Heart right ventricle (tissue), 16 donors: ENCODE results near the gene PUSL1. TPM values are rescaled to one million over a fixed set of nuclear protein-coding genes. Genes with fewer than 3 reads are reported as not detected.
A peak's percentile ranks its signal among the peaks of the same experiment; 100 is the strongest.

ENCODE experiments used
- ATAC-seq, 8 donors: fragments of 200-7000 bp; cut with Tn5 transposase; one replicate each; pipeline ENCODE4 v1.9.1; 2020; ENCODE audit warnings: mild to moderate bottlenecking in 8 of 8, moderate library complexity in 8 of 8, moderate number of reproducible peaks in 1 of 8
- DNase-seq, 2 donors: peaks; one replicate each; pipeline ENCODE4 v3.0.0-alpha.2; 2020
- H3K27ac ChIP-seq, 10 donors: fragments of 200-600 bp; sonication (generic) in 2 of 10; one replicate each; pipeline versions ENCODE4 v1.5.0 to v1.8.0; 2020 to 2022; ENCODE audit warnings: mild to moderate bottlenecking in 3 of 10
- H3K27me3 ChIP-seq, 7 donors: fragments of 200-600 bp; one replicate each; pipeline ENCODE4 v1.8.0; 2021 to 2022; ENCODE audit warnings: mild to moderate bottlenecking in 2 of 7
- H3K36me3 ChIP-seq, 9 donors: fragments of 200-600 bp; sonication (generic) in 1 of 9; one replicate each; pipeline versions ENCODE4 v1.5.0 to v1.8.0; 2020 to 2022; ENCODE audit warnings: mild to moderate bottlenecking in 2 of 9
- H3K4me1 ChIP-seq, 9 donors: fragments of 200-600 bp; sonication (generic) in 1 of 9; one replicate each; pipeline versions ENCODE4 v1.5.0 to v1.8.0; 2020 to 2022; ENCODE audit warnings: mild to moderate bottlenecking in 4 of 9
- H3K4me3 ChIP-seq, 10 donors: fragments of 200-600 bp; sonication (generic) in 2 of 10; one replicate each; pipeline versions ENCODE4 v1.5.0 to v1.8.0; 2020 to 2022; ENCODE audit warnings: mild to moderate bottlenecking in 7 of 10, moderate library complexity in 2 of 10
- H3K9me3 ChIP-seq, 11 donors: fragments of 200-600 bp in 10 of 11; sonication (generic) in 2 of 11; one replicate each; pipeline versions ENCODE4 v1.5.0 to v1.8.0; 2013 to 2022; ENCODE audit warnings: mild to moderate bottlenecking in 2 of 11, control low read depth in 1 of 11, moderate library complexity in 1 of 11
- WGBS, 2 donors: extraction: QIAGEN DNeasy Blood & Tissue Kit; methylation state at CpG; one replicate each; pipeline ENCODE4 v1.1.7; 2013; ENCODE audit warnings: inconsistent platforms in 1 of 2; 5-methylcytosine and 5-hydroxymethylcytosine counted together
- intact Hi-C, 10 donors: fragments of 100-400 bp; cut with DNase I; formaldehyde crosslinking; loops; one replicate each; pipeline versions ENCODE4 v1.11.1 to v1.14.2; 2022
- long read RNA-seq, 3 donors: library from polyadenylated mRNA; unstranded; transcript quantifications; one replicate each; pipeline ENCODE4 v2.0.0, GENCODE V29; 2020 to 2021
- polyA plus RNA-seq, 2 donors: library from polyadenylated mRNA; stranded (reverse); fragments of 200-250 nt; gene quantifications; one replicate each; pipeline ENCODE4 v1.2.3, GENCODE V29; 2013
- total RNA-seq, 10 donors: library from RNA; stranded (reverse); fragmentation: NEBNext Ultra II Directional in 3 of 10; extraction: Animal tissue kit (Norgen Biotek cat#: 25700) in 3 of 10; gene quantifications; one replicate each; pipeline versions ENCODE4 v1.2.1 to v1.2.4, GENCODE V29; 2021 to 2023
- TF ChIP-seq, protein P1 (sequence below), 9 donors: fragments of 200-600 bp; sonication (generic) in 2 of 9; IDR thresholded peaks; one replicate each; pipeline versions ENCODE4 v1.5.0 to v1.8.0; 2021 to 2022; ENCODE audit warnings: antibody characterized with exemption in 9 of 9, mild to moderate bottlenecking in 5 of 9, moderate library complexity in 1 of 9
- donor health status: Arrhythmogenic right ventricular cardiomyopathy.
- donor health status: ischemic (EF 13 %, LVEDD 7.1; RV severe dilation, severe dysfunction).
- donor health status: healthy with polysubstance abuse.
- donor health status: DM: no; HTN: yes; CAD: no.
- donor health status: DM: no; HTN: no; CAD: no.
- donor health status: ischemic (EF 25% LVEDD 6.9; RV normal size, moderate dysfunction).
- donor health status: ischemic (EF 25% LVEDD 5.7; RV mildly dilated, moderate dysfunction).
- donor health status: healthy.
- donor health status: DM: yes; HTN: yes; CAD: no.
- donor health status: Ischemic cardiomyopathy.
- donor health status: ischemic (EF 35%, LVEDD 5.7; RV mildly dilated, moderate dysfunction).
- donor health status: nonischemic (EF 11% LVEDD 7.7; RV severe dilation, severe dysfunction).
- donor health status: DM: yes; HTN: yes; CAD: no.
- donor health status: PGD.
- donor health status: ischemic (EF 29% LVEDD 5.4; RV normal size, mild dysfunction).
- donor health status: nonischemic (EF 23%, LVEDD 6.1; RV moderate dilation, normal function).

PUSL1 gene, protein sequence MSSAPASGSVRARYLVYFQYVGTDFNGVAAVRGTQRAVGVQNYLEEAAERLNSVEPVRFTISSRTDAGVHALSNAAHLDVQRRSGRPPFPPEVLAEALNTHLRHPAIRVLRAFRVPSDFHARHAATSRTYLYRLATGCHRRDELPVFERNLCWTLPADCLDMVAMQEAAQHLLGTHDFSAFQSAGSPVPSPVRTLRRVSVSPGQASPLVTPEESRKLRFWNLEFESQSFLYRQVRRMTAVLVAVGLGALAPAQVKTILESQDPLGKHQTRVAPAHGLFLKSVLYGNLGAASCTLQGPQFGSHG
- total RNA-seq, result 10 to 100 TPM in 3 of 10 donors, 1 to 10 TPM in 7; 5.6 to 11.9 (median 8.2) TPM
- 10 to 100 TPM; 16.0 to 17.8 TPM for polyA plus RNA-seq
- long read RNA-seq, donor 1, transcript PUSL1-201 (8 exons, 1,287 nt), result major isoform, 9 of 18 reads
- long read RNA-seq, donor 1, partial matches to known transcripts, result 4 of 18 reads
- long read RNA-seq, donor 1, other reads (novel, unspliced or antisense), result 5 of 18 reads
- long read RNA-seq, donor 2, partial matches to known transcripts, result 7 of 15 reads
- long read RNA-seq, donor 2, other reads (novel, unspliced or antisense), result 5 of 15 reads
- long read RNA-seq, donor 3, transcript PUSL1-201 (8 exons, 1,287 nt), result major isoform, 7 of 14 reads
- long read RNA-seq, donor 3, partial matches to known transcripts, result 4 of 14 reads
- long read RNA-seq, donor 3, other reads (novel, unspliced or antisense), result 3 of 14 reads

DNA sequence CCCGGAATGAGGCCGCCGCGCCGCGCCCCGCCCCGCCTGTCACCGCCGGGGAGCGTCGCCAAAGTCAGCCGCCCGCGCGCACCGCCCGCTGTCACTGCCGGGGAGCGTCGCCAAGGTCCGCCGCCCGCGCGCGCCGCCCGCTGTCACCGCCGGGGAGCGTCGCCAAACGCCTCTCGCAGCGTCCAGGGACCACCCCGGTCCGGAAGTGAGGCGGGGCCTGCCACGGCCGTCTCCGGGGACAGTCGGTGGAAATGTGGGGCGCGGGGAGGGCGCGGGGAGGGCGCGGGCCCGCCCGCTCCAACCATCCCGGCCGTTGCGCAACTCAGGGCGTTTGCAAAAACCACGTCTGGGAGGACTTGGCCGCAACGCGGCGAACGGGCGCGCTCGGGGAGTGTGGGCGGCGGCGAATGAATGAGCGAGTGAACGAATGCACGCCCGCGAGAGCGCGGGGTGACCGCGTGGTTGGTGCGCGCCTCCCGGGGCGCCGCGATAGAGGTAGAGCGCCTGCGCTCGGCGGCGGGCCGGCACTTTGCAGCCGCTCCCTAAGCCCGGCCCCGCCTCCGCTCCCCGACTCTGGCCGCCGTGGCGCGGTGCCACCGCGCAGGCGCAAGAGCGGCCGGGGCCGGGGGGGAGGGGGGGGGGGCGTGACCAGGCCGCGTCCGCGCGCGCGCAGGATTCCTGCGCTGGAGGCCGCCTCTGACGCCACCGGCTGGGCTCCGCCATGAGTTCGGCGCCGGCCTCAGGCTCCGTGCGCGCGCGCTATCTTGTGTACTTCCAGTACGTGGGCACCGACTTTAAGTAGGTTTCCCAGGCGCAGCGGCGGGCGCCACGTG, at the start of gene PUSL1, which contains the start of gene ACAP3:
TSS of gene PUSL1 (plus strand) at position 675 of the 833 bp plus-strand sequence. CDS start at position 722, 47 bp downstream.
TSS of gene ACAP3 (minus strand) at position 8 of the 833 bp plus-strand sequence. CDS start 115 bp downstream, outside the sequence.
- no peaks in the 10 kb centered on the region for H3K9me3 ChIP-seq
- ATAC-seq (peak; percentile 65 to 83 (median 76)), DNase-seq (peak; percentile 86 to 89)
- H3K4me3 ChIP-seq, result peak within 1 kb of the TSS; percentile 75 to 99 (median 88)
- peaks cover 27 to 54% (median 50%) of the 10 kb centered on the region in 9 donors for H3K4me1 ChIP-seq
- H3K27me3 ChIP-seq, result no peaks in the 10 kb centered on the region
- H3K27ac ChIP-seq, result peak within 1 kb of the TSS; percentile 93 to 100 (median 98)
- WGBS, 2 donors, result 0% methylated on average over 105 to 121 of the region's 131 CpGs
- intact Hi-C loops, result loop anchor here in 2 of 10 donors (5.0 kb wide), 1 partner anchor 39 kb away; the partner anchor contains the start of gene DVL1 (in 2 of the 2)
- TF ChIP-seq, protein P1, sequence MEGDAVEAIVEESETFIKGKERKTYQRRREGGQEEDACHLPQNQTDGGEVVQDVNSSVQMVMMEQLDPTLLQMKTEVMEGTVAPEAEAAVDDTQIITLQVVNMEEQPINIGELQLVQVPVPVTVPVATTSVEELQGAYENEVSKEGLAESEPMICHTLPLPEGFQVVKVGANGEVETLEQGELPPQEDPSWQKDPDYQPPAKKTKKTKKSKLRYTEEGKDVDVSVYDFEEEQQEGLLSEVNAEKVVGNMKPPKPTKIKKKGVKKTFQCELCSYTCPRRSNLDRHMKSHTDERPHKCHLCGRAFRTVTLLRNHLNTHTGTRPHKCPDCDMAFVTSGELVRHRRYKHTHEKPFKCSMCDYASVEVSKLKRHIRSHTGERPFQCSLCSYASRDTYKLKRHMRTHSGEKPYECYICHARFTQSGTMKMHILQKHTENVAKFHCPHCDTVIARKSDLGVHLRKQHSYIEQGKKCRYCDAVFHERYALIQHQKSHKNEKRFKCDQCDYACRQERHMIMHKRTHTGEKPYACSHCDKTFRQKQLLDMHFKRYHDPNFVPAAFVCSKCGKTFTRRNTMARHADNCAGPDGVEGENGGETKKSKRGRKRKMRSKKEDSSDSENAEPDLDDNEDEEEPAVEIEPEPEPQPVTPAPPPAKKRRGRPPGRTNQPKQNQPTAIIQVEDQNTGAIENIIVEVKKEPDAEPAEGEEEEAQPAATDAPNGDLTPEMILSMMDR (IDR thresholded peaks at IDR 0.05), result peak in 5 of 9 donors; percentile 4 to 31 (median 18)
- H3K36me3 ChIP-seq, result peaks cover 0 to 36% (median 18%) of the 10 kb centered on the region in 9 donors

DNA sequence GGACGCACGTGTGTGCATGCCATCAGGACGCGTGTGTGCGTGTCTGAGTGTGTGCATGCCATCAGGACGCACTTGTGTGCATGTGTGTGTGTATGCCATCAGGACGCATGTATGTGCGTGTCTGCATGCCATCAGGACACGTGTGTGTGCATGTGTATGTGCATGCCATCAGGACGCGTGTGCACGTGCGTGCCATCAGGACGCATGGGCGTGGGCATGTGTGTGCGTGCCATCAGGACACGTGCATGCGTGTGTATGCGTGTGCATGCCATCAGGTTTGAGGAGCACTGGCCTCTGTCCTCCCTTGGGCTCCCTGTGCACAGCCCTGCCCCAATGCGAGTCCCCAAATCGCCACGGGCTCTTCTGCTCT, 49.3 kb upstream of the PUSL1 start:
- H3K9me3 ChIP-seq, result no peaks in the 10 kb centered on the region
- H3K27ac ChIP-seq, result no peak overlapping the region
- DNase-seq, result no peak
- peaks cover 4 to 88% (median 41%) of the 10 kb centered on the region in 9 donors for H3K36me3 ChIP-seq
- 95 to 96% methylated on average over 22 of the region's 22 CpGs for WGBS, 2 donors
- H3K4me3 ChIP-seq, result no peak overlapping the region
- ATAC-seq, result peak in 2 of 8 donors; percentile 10 to 17
- H3K4me1 ChIP-seq, result peaks cover 0 to 35% (median 22%) of the 10 kb centered on the region in 9 donors
- intact Hi-C loops, result no loop called here
- H3K27me3 ChIP-seq, result no peaks in the 10 kb centered on the region
- TF ChIP-seq, protein P1 (IDR thresholded peaks at IDR 0.05), result no peak

DNA sequence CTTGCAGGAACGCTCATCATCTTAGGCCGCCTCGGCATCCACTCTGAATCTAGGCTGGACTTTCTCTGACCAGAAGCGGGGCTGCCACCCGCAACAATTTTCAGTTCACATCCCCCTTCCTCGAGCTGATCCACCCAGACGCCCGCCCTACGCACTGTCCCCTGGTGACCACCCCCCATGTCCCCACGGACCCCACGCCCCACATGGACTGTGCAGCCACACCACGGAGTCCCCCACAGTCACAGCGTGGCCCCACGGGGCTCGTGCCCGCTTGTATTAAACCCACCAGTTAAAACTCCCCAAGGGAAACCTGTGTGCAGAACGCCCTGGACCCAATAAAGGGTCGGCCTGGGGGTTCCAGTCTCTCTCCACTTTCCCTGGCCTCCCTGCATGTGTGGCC, 48.9 kb upstream of the PUSL1 start:
- intact Hi-C loops, result no loop called here
- Histone ChIP-seq H3K4me3 (no peak overlapping the region), H3K36me3 (peaks cover 4 to 88% (median 41%) of the 10 kb centered on the region in 9 donors), H3K9me3 (no peaks in the 10 kb centered on the region), H3K27me3 (no peaks in the 10 kb centered on the region), H3K4me1 (peaks cover 0 to 35% (median 22%) of the 10 kb centered on the region in 9 donors), H3K27ac (no peak overlapping the region)
- TF ChIP-seq, protein P1 (IDR thresholded peaks at IDR 0.05), result no peak
- ATAC-seq (peak in 2 of 8 donors; percentile 4 to 6), DNase-seq (no peak)
- WGBS, 2 donors, result 94 to 95% methylated on average over 18 of the region's 18 CpGs
